Fibroblast of lung (primary cell): ENCODE data around the gene IGFN1.

Experiments
- CTCF ChIP-seq, 2 donors: IDR thresholded peaks in 1 of 2; conservative IDR thresholded peaks in 1 of 2; 1 replicate in 1 of 2; 2 replicates in 1 of 2; pipeline ENCODE4 v1.5.1; 2011 to 2012; ENCODE audit warnings: low read length in 2 of 2, control low read depth in 1 of 2, inconsistent platforms in 1 of 2, low read depth in 1 of 2, mild to moderate bottlenecking in 1 of 2
- EZH2 ChIP-seq: IDR thresholded peaks from 2 replicates; pipeline ENCODE4 v1.5.1; 2012; ENCODE audit warnings: low read length, control low read depth, mild to moderate bottlenecking; ENCODE audit errors: missing control alignments

- TF ChIP-seq CTCF (conservative IDR thresholded peaks at IDR 0.05 in 1 of 2, IDR thresholded peaks at IDR 0.05 in 1 of 2; ENCODE audit: low read depth in 1 of 2, low read length in 2 of 2) (no peak), EZH2 (no peak)
These were observed 34.3 kb upstream of the IGFN1 start for GRCh38 chr1:201156346-201156745.
